Measurements from ENCODE around the gene SCYL3. TPM values are rescaled to one million over a fixed set of nuclear protein-coding genes. Genes with fewer than 3 reads are reported as not detected.

Gene SCYL3
- total RNA-seq, 6 experiments from 2014 or later = 4.4 to 5.2 (median 4.7) TPM

- H3K4me1 Mint-ChIP-seq (ENCODE audit: low read depth) = no peaks in the 10 kb centered on the region
- no peaks in the 10 kb centered on the region for H3K9me3 Mint-ChIP-seq
- no peaks in the 10 kb centered on the region for H3K36me3 Mint-ChIP-seq (ENCODE audit: low read depth)
- H3K27ac Mint-ChIP-seq = no peak overlapping the region
- H3K4me3 Mint-ChIP-seq = no peak overlapping the region
- no peak for DNase-seq
- peaks cover 6% of the 10 kb centered on the region for H3K27me3 Mint-ChIP-seq (ENCODE audit: insufficient read depth)
- no peak for TF ChIP-seq CTCF (IDR thresholded peaks at IDR 0.05)
Measured at GRCh38 chr1:169904834-169905233, 11.1 kb upstream of the SCYL3 start.

- TF ChIP-seq CTCF (IDR thresholded peaks at IDR 0.05) = no peak
- H3K27me3 Mint-ChIP-seq (ENCODE audit: insufficient read depth) = peaks cover 8% of the 10 kb centered on the region
- no peak overlapping the region for H3K4me3 Mint-ChIP-seq
- DNase-seq = no peak
- H3K4me1 Mint-ChIP-seq (ENCODE audit: low read depth) = no peaks in the 10 kb centered on the region
- no peak overlapping the region for H3K27ac Mint-ChIP-seq
- no peaks in the 10 kb centered on the region for H3K36me3 Mint-ChIP-seq (ENCODE audit: low read depth)
- H3K9me3 Mint-ChIP-seq = no peaks in the 10 kb centered on the region
Measured at GRCh38 chr1:169902751-169903150, 9.1 kb upstream of the SCYL3 start.

GRCh38 chr1:169901115-169901514 is 7.4 kb upstream of the SCYL3 start:
- H3K27me3 Mint-ChIP-seq (ENCODE audit: insufficient read depth) = peaks cover 13% of the 10 kb centered on the region
- no peaks in the 10 kb centered on the region for H3K4me1 Mint-ChIP-seq (ENCODE audit: low read depth)
- H3K27ac Mint-ChIP-seq = no peak overlapping the region
- DNase-seq = no peak
- TF ChIP-seq CTCF (IDR thresholded peaks at IDR 0.05) = no peak
- no peak overlapping the region for H3K4me3 Mint-ChIP-seq
- no peaks in the 10 kb centered on the region for H3K9me3 Mint-ChIP-seq
- H3K36me3 Mint-ChIP-seq (ENCODE audit: low read depth) = no peaks in the 10 kb centered on the region

- no peaks in the 10 kb centered on the region for H3K9me3 Mint-ChIP-seq
- H3K27ac Mint-ChIP-seq = no peak overlapping the region
- TF ChIP-seq CTCF (IDR thresholded peaks at IDR 0.05) = no peak
- H3K27me3 Mint-ChIP-seq (ENCODE audit: insufficient read depth) = peaks cover 14% of the 10 kb centered on the region
- H3K36me3 Mint-ChIP-seq (ENCODE audit: low read depth) = no peaks in the 10 kb centered on the region
- DNase-seq = no peak
- H3K4me1 Mint-ChIP-seq (ENCODE audit: low read depth) = no peaks in the 10 kb centered on the region
- H3K4me3 Mint-ChIP-seq = no peak overlapping the region
Measured at GRCh38 chr1:169900571-169900970, 6.9 kb upstream of the SCYL3 start.

- Mint-ChIP-seq H3K4me1 (ENCODE audit: low read depth) (peaks cover 2% of the 10 kb centered on the region), H3K4me3 (no peak overlapping the region), H3K27me3 (ENCODE audit: insufficient read depth) (peaks cover 14% of the 10 kb centered on the region), H3K27ac (no peak overlapping the region), H3K9me3 (no peaks in the 10 kb centered on the region), H3K36me3 (ENCODE audit: low read depth) (no peaks in the 10 kb centered on the region)
- no peak for TF ChIP-seq CTCF (IDR thresholded peaks at IDR 0.05)
- no peak for DNase-seq
Measured at GRCh38 chr1:169899519-169900217, 6.0 kb upstream of the SCYL3 start.

Data from HFFc6 (cell line).